Effector CD4-positive, alpha-beta T cell (primary cell): ENCODE measurements around the gene DOCK4.

Experiments used
- DNase-seq: peaks from one replicate; pipeline ENCODE4 v3.0.0-alpha.2; 2020

DOCK4 gene

GRCh38 chr7:111992601-111993000, 213.6 kb downstream of the DOCK4 start:
- DNase-seq: no peak

GRCh38 chr7:111990643-111991042, 215.6 kb downstream of the DOCK4 start:
- DNase-seq: no peak

- no peak for DNase-seq
These were observed 218.3 kb downstream of the DOCK4 start for GRCh38 chr7:111987886-111988285.

DNA sequence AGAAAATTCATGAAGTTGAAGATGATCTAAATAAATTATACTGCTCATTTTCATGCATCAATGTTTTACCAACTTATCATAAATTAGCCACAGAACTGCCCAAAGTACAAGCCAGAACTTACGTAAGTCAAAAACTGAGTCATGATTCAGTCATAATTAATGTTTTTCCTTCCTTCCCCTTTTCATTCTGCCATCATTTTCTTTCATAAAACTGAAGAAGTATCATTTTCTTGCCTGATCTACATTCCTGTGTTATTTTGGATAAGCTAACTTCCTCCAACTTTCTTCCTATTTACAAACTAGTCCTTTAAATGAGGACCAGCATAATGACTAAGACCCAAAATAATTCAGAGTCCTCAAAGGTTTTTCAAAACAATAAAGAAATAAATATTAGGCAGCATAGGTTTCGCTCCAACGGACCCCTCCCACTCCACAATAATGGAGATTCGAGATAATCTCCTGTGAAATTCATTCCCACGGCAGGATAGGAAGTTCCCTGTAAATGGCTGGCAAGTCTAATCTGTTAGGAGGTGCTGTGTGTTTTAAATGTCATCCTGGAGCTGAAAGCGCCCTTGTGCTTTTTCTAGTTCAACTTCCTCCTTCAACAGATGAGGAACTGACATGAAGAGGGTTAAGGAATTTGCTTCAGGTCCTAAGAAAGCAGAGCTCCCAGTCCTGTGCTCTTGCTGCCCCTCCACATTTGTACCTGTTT, 218.9 kb downstream of the DOCK4 start:
- no peak for DNase-seq

GRCh38 chr7:111986601-111987000, 219.6 kb downstream of the DOCK4 start:
- no peak for DNase-seq

DNA sequence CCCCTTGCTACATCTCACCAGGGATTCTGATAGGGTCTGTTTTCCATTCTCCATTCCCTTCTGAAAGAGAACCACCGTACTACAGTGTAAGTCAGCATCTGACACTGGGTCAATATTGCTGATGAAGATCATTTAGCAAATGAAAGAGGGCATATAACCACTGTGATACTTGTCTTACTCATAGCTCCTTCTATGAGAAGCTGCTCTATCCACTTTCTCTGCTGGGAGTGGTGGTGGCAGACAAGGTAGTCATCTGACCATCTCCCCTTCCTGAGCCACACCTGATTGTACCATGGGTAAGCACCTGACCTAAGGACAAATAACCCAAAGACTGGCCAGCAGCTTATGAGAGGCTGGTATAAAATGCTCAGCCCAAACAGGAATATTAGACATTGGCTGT, 220.4 kb downstream of the DOCK4 start:
- DNase-seq: no peak

- no peak for DNase-seq
These were observed 223.4 kb downstream of the DOCK4 start for GRCh38 chr7:111982804-111983203.

- no peak for DNase-seq
These were observed 224.1 kb downstream of the DOCK4 start for GRCh38 chr7:111982133-111982532.

- no peak for DNase-seq
These were observed 225.5 kb downstream of the DOCK4 start for GRCh38 chr7:111980725-111981124.

- no peak for DNase-seq
These were observed 230.9 kb downstream of the DOCK4 start for GRCh38 chr7:111975346-111975745.

DNA sequence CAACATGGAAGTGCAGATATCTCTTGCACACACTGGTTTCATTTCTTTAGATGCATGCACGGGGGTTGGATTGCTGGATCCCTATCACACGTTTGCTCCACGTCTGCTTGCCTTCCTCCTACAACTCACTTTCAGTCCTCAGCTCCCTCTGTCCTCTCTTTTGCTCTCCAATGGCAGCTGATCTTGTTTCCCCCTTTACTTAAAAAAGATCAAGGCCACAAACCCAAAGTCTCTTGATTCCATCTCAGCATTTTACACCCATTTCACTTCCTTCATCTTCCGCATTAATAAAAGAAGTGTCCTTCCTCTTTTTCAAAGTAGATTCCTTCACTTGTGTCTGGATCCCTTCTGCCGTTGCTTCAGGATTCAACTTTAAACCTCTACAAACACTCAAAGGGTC, 245.2 kb downstream of the DOCK4 start:
- DNase-seq: no peak

GRCh38 chr7:111958896-111959295, 247.3 kb downstream of the DOCK4 start:
- DNase-seq: no peak

- no peak for DNase-seq
These were observed 247.8 kb downstream of the DOCK4 start for GRCh38 chr7:111958431-111958830.

- DNase-seq: no peak
These were observed 250.6 kb downstream of the DOCK4 start for GRCh38 chr7:111955616-111956015.

DNA sequence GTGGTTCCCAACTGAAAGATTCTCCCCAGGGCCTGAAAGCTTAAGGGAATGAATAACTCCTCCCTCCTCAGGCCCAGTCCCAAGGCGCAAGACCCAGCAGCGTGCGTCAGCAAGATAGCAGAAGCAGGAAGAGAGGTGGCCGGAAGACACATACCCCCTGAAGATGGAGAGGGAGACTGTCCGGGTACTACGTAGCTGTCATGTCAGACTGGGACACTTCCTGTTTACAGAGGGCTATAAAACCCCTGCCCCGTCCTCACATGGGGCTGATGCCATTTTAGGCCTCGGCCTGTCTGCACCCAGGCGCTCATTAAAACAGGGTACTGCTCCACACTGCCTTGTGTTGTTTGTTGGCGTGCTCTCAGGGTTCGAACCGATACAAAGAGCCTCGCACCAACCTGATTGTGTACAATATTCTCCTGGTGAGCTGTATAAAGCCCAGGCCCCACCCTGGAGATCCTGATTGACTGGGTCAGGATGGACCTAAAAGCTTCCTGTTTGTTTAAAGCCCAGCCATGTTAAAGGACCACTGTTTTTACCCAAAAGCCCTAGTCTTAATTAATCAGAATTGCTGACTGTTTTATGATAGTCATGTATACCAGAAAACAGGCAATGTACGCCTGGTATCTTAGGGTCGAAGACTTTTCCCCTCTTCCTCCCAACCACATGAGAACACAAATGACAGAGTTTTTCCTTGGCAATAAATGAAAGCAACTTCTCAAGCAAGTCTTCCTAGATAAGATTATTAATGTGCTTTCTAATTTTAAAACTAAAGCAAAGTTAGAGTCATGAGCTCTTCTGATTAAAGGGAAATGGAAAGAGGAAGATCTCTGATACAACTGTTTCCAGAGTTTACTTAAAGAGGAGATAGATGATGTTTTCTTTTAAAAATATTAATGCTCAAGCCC, 251.5 kb downstream of the DOCK4 start:
- DNase-seq: no peak

DNA sequence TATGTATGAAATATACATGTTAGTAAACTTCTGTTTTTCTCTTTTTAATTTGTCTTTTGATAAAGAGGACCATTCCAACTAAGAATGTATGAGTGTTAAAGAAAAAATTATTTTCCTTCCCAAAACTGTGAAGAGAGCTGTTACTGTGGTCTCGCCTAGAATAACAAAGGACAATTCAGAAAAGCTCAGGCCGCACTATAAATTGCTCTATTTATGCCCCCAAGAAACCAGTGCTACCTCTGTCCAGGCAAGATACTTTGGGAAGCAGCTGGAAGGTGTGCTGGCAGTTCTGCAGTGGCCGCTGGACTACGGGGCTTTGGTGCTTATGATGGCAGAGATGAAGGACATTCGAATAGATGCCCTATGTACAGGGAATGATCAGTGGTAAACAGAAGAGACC, 252.1 kb downstream of the DOCK4 start:
- no peak for DNase-seq

DNA sequence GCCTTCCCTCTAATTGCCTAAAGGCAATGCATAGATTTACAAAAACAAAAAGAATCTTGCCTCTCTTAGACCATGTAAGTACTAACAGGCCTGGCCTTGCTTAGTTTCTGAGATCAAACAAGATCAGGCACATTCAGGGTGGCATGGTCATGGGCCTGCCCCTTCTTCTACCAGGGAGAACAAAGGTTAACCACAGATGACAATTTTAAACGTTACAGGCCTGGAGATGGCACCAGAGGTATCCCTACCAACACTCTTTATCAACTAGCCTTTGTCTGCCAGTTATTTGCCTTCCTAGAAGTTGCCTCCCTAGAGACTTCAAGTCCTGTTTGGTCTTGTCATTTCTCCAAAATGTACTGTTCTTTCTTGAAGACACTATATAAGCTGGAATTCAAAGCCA, 252.6 kb downstream of the DOCK4 start:
- DNase-seq: no peak

DNA sequence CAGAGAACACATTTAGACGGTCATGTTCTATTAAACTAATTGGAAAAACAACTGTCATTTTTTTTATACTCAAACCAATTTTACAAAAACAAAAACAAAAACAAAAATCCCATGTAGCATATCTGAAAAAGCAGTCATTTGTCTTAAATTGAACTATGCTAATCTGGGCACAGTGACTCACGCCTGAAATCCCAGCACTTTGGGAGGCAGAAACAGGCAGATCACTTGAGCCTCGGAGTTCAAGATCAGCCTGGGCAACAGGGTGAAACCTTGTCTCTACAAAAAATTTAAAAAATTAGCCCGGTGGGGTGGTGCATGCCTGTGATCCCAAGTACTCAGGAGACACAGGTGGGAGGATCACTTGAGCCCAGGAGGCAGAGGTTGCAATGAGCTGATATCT, 253.4 kb downstream of the DOCK4 start:
- no peak for DNase-seq

- DNase-seq: no peak
These were observed 255.1 kb downstream of the DOCK4 start for GRCh38 chr7:111951052-111951451.

DNA sequence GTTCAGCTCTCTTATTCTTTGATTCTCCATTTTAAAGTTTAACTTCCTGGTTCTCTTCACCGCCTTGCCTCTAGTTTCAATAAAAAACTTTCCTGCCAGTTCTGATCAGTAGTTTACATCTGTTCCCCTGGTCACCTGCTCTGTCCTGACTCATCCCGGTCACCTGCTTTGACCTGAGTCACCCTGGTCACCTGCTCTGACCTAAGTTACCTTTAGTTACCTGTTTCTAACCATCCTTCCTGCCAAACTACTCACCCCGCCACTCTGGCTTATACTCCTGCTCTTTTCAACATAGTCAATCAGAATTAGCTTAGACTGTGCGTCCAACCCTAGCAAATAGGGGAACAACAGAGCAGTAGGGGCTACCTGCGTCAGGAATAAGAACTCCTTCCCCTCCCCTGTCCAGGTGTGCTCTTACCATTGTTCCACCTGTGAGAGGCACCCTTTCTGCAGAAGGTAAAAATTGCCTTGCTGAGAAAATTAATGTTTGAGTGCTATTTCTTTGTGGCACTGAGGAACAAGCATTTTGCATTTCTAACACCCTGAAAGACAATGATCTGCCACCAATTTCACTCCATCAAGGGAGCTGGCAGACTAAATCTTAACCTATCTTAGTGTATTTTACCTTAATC, 263.6 kb downstream of the DOCK4 start:
- no peak for DNase-seq

- no peak for DNase-seq
These were observed 269.0 kb downstream of the DOCK4 start for GRCh38 chr7:111937163-111937562.

DNA sequence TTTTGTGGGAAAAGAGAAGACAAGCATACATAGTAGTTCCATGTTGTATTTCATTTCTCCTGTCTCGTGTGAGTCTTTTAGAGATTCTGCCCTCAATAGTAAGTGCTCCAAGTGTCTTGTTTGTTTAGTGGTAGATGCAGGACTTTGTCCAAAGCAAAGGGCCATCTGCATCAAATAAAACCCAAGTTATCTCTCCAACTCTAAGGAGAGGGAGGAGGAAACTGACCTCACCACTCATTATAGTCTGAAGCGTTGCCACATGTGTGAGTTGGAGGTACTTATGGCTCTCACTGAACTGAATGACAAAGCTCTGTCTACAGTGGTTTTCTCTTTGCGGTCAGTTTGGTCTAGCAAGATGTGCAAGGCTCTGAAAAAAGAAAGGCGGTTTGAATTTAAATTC, 272.6 kb downstream of the DOCK4 start:
- no peak for DNase-seq

- DNase-seq: no peak
These were observed 274.2 kb downstream of the DOCK4 start for GRCh38 chr7:111931958-111932357.

DNA sequence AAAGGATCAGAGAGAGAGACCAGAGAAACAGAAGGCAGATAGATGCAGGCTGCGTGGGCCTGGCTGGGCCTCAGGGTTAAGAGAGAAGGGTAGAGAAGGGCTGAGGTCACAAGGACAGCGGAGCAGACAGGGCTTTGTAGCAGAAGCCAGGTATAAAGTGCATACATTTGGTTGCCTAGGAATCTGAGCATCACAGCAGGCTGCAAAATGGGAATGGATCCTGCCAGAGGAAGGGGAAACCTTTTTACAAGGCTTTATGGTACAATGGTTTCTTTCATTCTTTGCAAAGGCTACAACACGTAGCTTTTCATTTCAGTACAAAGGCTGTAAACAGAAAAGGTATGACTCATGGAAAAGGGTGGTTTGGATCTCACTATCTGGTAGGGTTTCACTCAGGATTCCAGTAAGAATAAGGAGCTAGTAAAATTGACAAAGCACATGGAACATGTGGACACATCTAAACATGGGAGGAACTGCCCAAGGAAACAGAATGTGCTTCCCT, 275.1 kb downstream of the DOCK4 start:
- DNase-seq: no peak
